ENCODE measurements around the gene CER1.
"Not testable (repeated sequence)": the region's sequence is repeated elsewhere in the genome, so short reads cannot be mapped to it uniquely, and the experiment has no call there.

The CER1 gene

GRCh38 chr9:14687042-14687719 is 35.4 kb downstream of the CER1 start:
- Histone ChIP-seq H3K4me3 (ENCODE audit: low read depth in 1 of 2, low read length in 2 of 2) (no peak overlapping the region), H3K4me1 (ENCODE audit: control insufficient read depth in 1 of 2, insufficient read depth in 2 of 2, low read length in 2 of 2) (peaks cover 0 to 6% of the 10 kb centered on the region in 2 donors), H3K9me3 (ENCODE audit: control insufficient read depth in 1 of 2, low read length in 2 of 2) (no peaks in the 10 kb centered on the region), H3K27me3 (ENCODE audit: low read depth, low read length) (no peaks in the 10 kb centered on the region), H3K36me3 (ENCODE audit: control insufficient read depth in 1 of 2, insufficient read depth in 2 of 2, low read length in 2 of 2) (peaks cover 4 to 19% of the 10 kb centered on the region in 2 donors), H3K27ac (ENCODE audit: low read length) (no peak overlapping the region)

- Histone ChIP-seq H3K4me1 (ENCODE audit: control insufficient read depth in 1 of 2, insufficient read depth in 2 of 2, low read length in 2 of 2) (peaks cover 0 to 4% of the 10 kb centered on the region in 2 donors), H3K36me3 (ENCODE audit: control insufficient read depth in 1 of 2, insufficient read depth in 2 of 2, low read length in 2 of 2) (peaks cover 4 to 19% of the 10 kb centered on the region in 2 donors), H3K9me3 (ENCODE audit: control insufficient read depth in 1 of 2, low read length in 2 of 2) (no peaks in the 10 kb centered on the region), H3K4me3 (ENCODE audit: low read depth in 1 of 2, low read length in 2 of 2) (no peak overlapping the region), H3K27ac (ENCODE audit: low read length) (no peak overlapping the region), H3K27me3 (ENCODE audit: low read depth, low read length) (no peaks in the 10 kb centered on the region)
Observed at GRCh38 chr9:14686168-14686567, 36.4 kb downstream of the CER1 start.

- not testable (repeated sequence) for H3K36me3 ChIP-seq (ENCODE audit: control insufficient read depth in 1 of 2, insufficient read depth in 2 of 2, low read length in 2 of 2); H3K4me3 ChIP-seq (ENCODE audit: low read depth in 1 of 2, low read length in 2 of 2); H3K9me3 ChIP-seq (ENCODE audit: control insufficient read depth in 1 of 2, low read length in 2 of 2); H3K27ac ChIP-seq (ENCODE audit: low read length); H3K27me3 ChIP-seq (ENCODE audit: low read depth, low read length); H3K4me1 ChIP-seq (ENCODE audit: control insufficient read depth in 1 of 2, insufficient read depth in 2 of 2, low read length in 2 of 2)
Observed at GRCh38 chr9:14682616-14683015, 39.9 kb downstream of the CER1 start.

GRCh38 chr9:14678776-14679175 is 43.8 kb downstream of the CER1 start:
- no peaks in the 10 kb centered on the region for H3K36me3 ChIP-seq (ENCODE audit: control insufficient read depth in 1 of 2, insufficient read depth in 2 of 2, low read length in 2 of 2)
- no peaks in the 10 kb centered on the region for H3K9me3 ChIP-seq (ENCODE audit: control insufficient read depth in 1 of 2, low read length in 2 of 2)
- H3K4me3 ChIP-seq (ENCODE audit: low read depth in 1 of 2, low read length in 2 of 2), result no peak overlapping the region
- no peaks in the 10 kb centered on the region for H3K27me3 ChIP-seq (ENCODE audit: low read depth, low read length)
- H3K4me1 ChIP-seq (ENCODE audit: control insufficient read depth in 1 of 2, insufficient read depth in 2 of 2, low read length in 2 of 2), result no peaks in the 10 kb centered on the region
- no peak overlapping the region for H3K27ac ChIP-seq (ENCODE audit: low read length)

- no peaks in the 10 kb centered on the region for H3K4me1 ChIP-seq (ENCODE audit: control insufficient read depth in 1 of 2, insufficient read depth in 2 of 2, low read length in 2 of 2)
- H3K27me3 ChIP-seq (ENCODE audit: low read depth, low read length), result no peaks in the 10 kb centered on the region
- no peaks in the 10 kb centered on the region for H3K9me3 ChIP-seq (ENCODE audit: control insufficient read depth in 1 of 2, low read length in 2 of 2)
- H3K4me3 ChIP-seq (ENCODE audit: low read depth in 1 of 2, low read length in 2 of 2), result no peak overlapping the region
- no peaks in the 10 kb centered on the region for H3K36me3 ChIP-seq (ENCODE audit: control insufficient read depth in 1 of 2, insufficient read depth in 2 of 2, low read length in 2 of 2)
- H3K27ac ChIP-seq (ENCODE audit: low read length), result no peak overlapping the region
Observed at GRCh38 chr9:14677872-14678271, 44.7 kb downstream of the CER1 start.

GRCh38 chr9:14677396-14677795 is 45.1 kb downstream of the CER1 start:
- Histone ChIP-seq H3K36me3 (ENCODE audit: control insufficient read depth in 1 of 2, insufficient read depth in 2 of 2, low read length in 2 of 2) (peaks cover 3% of the 10 kb centered on the region in 2 donors), H3K4me3 (ENCODE audit: low read depth in 1 of 2, low read length in 2 of 2) (no peak overlapping the region), H3K9me3 (ENCODE audit: control insufficient read depth in 1 of 2, low read length in 2 of 2) (no peaks in the 10 kb centered on the region), H3K27ac (ENCODE audit: low read length) (no peak overlapping the region), H3K4me1 (ENCODE audit: control insufficient read depth in 1 of 2, insufficient read depth in 2 of 2, low read length in 2 of 2) (no peaks in the 10 kb centered on the region), H3K27me3 (ENCODE audit: low read depth, low read length) (no peaks in the 10 kb centered on the region)

GRCh38 chr9:14674630-14675029 is 47.9 kb downstream of the CER1 start:
- H3K9me3 ChIP-seq (ENCODE audit: control insufficient read depth in 1 of 2, low read length in 2 of 2), result no peaks in the 10 kb centered on the region
- no peaks in the 10 kb centered on the region for H3K27me3 ChIP-seq (ENCODE audit: low read depth, low read length)
- H3K27ac ChIP-seq (ENCODE audit: low read length), result no peak overlapping the region
- H3K4me3 ChIP-seq (ENCODE audit: low read depth in 1 of 2, low read length in 2 of 2), result no peak overlapping the region
- peaks cover 5 to 11% of the 10 kb centered on the region in 2 donors for H3K36me3 ChIP-seq (ENCODE audit: control insufficient read depth in 1 of 2, insufficient read depth in 2 of 2, low read length in 2 of 2)
- H3K4me1 ChIP-seq (ENCODE audit: control insufficient read depth in 1 of 2, insufficient read depth in 2 of 2, low read length in 2 of 2), result no peaks in the 10 kb centered on the region

GRCh38 chr9:14671377-14671776 is 51.2 kb downstream of the CER1 start:
- Histone ChIP-seq H3K27ac (ENCODE audit: low read length) (no peak overlapping the region), H3K4me3 (ENCODE audit: low read depth in 1 of 2, low read length in 2 of 2) (no peak overlapping the region), H3K27me3 (ENCODE audit: low read depth, low read length) (no peaks in the 10 kb centered on the region), H3K36me3 (ENCODE audit: control insufficient read depth in 1 of 2, insufficient read depth in 2 of 2, low read length in 2 of 2) (peaks cover 5 to 11% of the 10 kb centered on the region in 2 donors), H3K4me1 (ENCODE audit: control insufficient read depth in 1 of 2, insufficient read depth in 2 of 2, low read length in 2 of 2) (no peaks in the 10 kb centered on the region), H3K9me3 (ENCODE audit: control insufficient read depth in 1 of 2, low read length in 2 of 2) (no peaks in the 10 kb centered on the region)

- Histone ChIP-seq H3K27me3 (ENCODE audit: low read depth, low read length) (no peaks in the 10 kb centered on the region), H3K4me3 (ENCODE audit: low read depth in 1 of 2, low read length in 2 of 2) (no peak overlapping the region), H3K36me3 (ENCODE audit: control insufficient read depth in 1 of 2, insufficient read depth in 2 of 2, low read length in 2 of 2) (peaks cover 5 to 11% of the 10 kb centered on the region in 2 donors), H3K9me3 (ENCODE audit: control insufficient read depth in 1 of 2, low read length in 2 of 2) (no peaks in the 10 kb centered on the region), H3K4me1 (ENCODE audit: control insufficient read depth in 1 of 2, insufficient read depth in 2 of 2, low read length in 2 of 2) (no peaks in the 10 kb centered on the region), H3K27ac (ENCODE audit: low read length) (no peak overlapping the region)
Observed at GRCh38 chr9:14670718-14671117, 51.8 kb downstream of the CER1 start.
